Stimulated activated CD8-positive, alpha-beta memory T cell treated with anti-CD3 and anti-CD28 coated beads, Interleukin-12 subunit alpha, Interleukin-12 subunit beta, amount 100 ng/mL, for 4 hours (primary cell): ENCODE measurements around the gene DCTPP1.
A peak's percentile ranks its signal among the peaks of the same experiment; 100 is the strongest.
"Not testable (repeated sequence)": the region's sequence is repeated elsewhere in the genome, so short reads cannot be mapped to it uniquely, and the experiment has no call there.

Experiments used
- DNase-seq: peaks from one replicate; pipeline ENCODE4 v3.0.0-alpha.2; 2020; ENCODE audit warnings: low read depth

The DCTPP1 gene

GRCh38 chr16:30429678-30430427 lies at the start of gene DCTPP1:
DCTPP1 (minus strand) TSS chr16:30430030; CDS start chr16:30429980, 50 bp downstream.
- peak; percentile 90 for DNase-seq

- DNase-seq, result no peak
Measured at GRCh38 chr16:30478766-30479478, 49.1 kb upstream of the DCTPP1 start.

GRCh38 chr16:30477773-30478172 lies 47.9 kb upstream of the DCTPP1 start:
- DNase-seq, result not testable (repeated sequence)

- DNase-seq, result no peak
Measured at GRCh38 chr16:30476991-30477390, 47.2 kb upstream of the DCTPP1 start.

- no peak for DNase-seq
Measured at GRCh38 chr16:30474684-30475083, 44.9 kb upstream of the DCTPP1 start.

- DNase-seq, result no peak
Measured at GRCh38 chr16:30474074-30474452, 44.2 kb upstream of the DCTPP1 start.

- DNase-seq, result peak; percentile 52
Measured at GRCh38 chr16:30473231-30474073, 43.6 kb upstream of the DCTPP1 start.

- peak; percentile 73 for DNase-seq
Measured at GRCh38 chr16:30472328-30472942, 42.6 kb upstream of the DCTPP1 start, which contains the start of gene ITGAL. ITGAL (plus strand) TSS chr16:30472742; CDS start chr16:30472838, 96 bp downstream.

GRCh38 chr16:30470632-30470995 lies 40.8 kb upstream of the DCTPP1 start:
- no peak for DNase-seq

- no peak for DNase-seq
Measured at GRCh38 chr16:30470170-30470512, 40.3 kb upstream of the DCTPP1 start.

GRCh38 chr16:30464078-30464477 lies 34.2 kb upstream of the DCTPP1 start:
- no peak for DNase-seq

- not testable (repeated sequence) for DNase-seq
Measured at GRCh38 chr16:30461426-30461825, 31.6 kb upstream of the DCTPP1 start.

- DNase-seq, result no peak
Measured at GRCh38 chr16:30459456-30459855, 29.6 kb upstream of the DCTPP1 start.

GRCh38 chr16:30458561-30459394 lies 28.9 kb upstream of the DCTPP1 start:
- DNase-seq, result peak; percentile 74

- DNase-seq, result no peak
Measured at GRCh38 chr16:30457743-30458560, 28.1 kb upstream of the DCTPP1 start.

GRCh38 chr16:30457256-30457655 lies 27.4 kb upstream of the DCTPP1 start:
- DNase-seq, result no peak

GRCh38 chr16:30456302-30456701 lies 26.5 kb upstream of the DCTPP1 start:
- DNase-seq, result no peak

GRCh38 chr16:30452709-30453580 lies 23.1 kb upstream of the DCTPP1 start:
- DNase-seq, result not testable (repeated sequence)

GRCh38 chr16:30449116-30449435 lies 19.2 kb upstream of the DCTPP1 start:
- DNase-seq, result no peak
